Middle frontal gyrus (tissue), 1 donor: Measurements from ENCODE around the gene JAKMIP1.
"Not testable (repeated sequence)": the region's sequence is repeated elsewhere in the genome, so short reads cannot be mapped to it uniquely, and the experiment has no call there.

Source experiments
- DNase-seq: peaks from one replicate; pipeline ENCODE4 v3.0.0-alpha.2; 2015; ENCODE audit warnings: low spot score; ENCODE audit errors: extremely low spot score

The JAKMIP1 gene

DNA sequence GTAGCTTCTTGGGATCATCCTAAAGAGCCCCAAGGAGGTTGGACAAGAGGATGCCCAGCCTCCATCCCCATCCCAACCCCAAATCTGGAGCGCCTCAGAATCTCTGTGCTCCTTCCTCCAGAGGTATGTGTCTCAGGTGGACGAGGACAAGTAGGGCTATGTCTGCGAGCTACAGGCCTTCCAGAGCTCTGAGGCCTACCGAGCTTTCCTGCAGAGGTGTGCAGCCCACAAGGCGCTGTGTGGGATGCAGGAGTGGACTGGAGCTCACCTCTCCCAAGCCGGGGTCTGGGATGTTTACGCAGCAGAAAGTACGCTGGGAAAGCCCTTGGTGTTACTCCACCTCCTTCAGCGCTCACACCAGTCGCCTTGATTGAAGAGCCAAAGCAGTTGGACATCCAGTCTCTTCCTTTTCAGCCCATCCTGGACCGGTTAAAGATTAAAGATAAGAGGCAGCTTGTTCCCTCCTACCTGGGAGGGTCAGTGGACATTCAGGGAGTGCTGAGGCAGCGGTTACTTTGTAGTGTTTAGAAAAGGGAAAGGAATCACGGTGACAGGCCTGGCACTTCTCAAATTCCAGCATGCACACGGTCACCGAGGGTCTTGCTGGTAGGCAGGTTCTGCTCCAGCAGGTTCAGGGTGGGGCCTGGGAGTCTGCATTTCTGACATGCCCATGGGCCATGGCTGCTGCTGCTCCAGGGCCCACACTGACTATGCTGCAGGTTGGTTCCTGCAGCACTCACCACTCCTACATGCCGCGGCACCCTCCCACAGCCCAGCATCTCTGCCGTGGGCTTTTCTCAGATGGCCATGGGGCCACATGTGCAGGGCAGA, 29.5 kb upstream of the JAKMIP1 start:
- no peak for DNase-seq

DNA sequence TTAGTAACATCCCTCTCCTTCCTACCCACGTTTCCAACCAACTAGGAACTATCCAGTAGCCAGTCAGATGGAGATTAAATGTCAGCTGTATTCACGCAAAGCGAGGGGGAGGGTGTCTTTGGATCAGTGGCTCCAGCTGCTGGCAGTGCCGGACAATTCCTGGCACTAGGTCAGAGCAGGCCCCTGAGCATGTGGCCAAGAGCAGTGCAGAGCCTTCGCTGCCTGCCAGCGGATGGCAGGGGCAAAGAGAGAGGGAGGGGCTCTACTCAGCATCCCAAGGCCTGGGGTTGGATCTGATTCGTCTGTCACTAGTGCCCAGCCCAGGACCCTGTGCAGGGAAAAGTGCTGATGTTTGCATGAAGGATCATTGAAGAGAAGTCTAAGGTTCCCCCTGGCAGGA, 28.7 kb upstream of the JAKMIP1 start:
- DNase-seq = peak; percentile 28

GRCh38 chr4:6228158-6229067, 28.1 kb upstream of the JAKMIP1 start:
- DNase-seq = no peak

GRCh38 chr4:6227412-6228157, 27.2 kb upstream of the JAKMIP1 start:
- DNase-seq = no peak

GRCh38 chr4:6226506-6226905, 26.2 kb upstream of the JAKMIP1 start:
- DNase-seq = no peak

DNA sequence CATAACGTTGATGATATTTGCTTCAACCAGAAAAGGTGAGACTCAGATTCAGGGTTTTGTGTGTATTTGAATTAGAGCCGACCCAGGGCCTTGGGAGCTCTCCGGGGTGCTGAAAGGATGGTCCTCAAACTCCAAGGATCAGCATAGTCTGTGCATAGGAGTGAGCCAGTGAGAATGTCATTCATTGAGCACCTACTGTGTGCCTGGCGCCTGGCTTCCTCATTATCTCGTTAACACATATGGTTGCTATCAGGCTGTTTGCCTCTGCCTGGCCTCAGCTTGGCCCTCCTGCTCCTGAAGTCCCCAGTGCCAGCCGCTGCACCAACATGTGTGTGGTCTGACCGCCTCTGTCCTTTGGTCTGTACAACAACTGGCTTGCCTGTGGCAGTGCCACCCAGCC, 25.1 kb upstream of the JAKMIP1 start:
- no peak for DNase-seq

DNA sequence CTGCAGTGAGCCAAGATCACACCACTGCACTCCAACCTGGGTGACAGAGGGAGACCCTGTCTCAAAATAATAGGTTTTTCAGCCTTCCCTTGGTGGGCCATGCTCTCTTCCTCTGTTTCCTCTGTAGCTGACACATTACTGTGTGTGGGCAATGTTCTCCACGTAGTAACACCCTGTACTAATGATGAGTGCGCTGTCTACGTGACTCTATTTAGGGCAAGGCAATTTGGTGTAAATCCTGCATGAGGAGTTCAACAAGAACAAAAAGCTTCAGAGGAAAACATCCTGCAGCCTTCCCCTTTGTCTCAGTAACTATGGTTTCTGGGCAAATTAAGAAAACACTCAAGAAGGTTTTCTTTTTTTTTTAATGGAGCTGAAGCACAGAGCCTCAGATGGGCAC, 24.4 kb upstream of the JAKMIP1 start:
- no peak for DNase-seq

- no peak for DNase-seq
Observed at GRCh38 chr4:6222761-6223292, 22.5 kb upstream of the JAKMIP1 start.

DNA sequence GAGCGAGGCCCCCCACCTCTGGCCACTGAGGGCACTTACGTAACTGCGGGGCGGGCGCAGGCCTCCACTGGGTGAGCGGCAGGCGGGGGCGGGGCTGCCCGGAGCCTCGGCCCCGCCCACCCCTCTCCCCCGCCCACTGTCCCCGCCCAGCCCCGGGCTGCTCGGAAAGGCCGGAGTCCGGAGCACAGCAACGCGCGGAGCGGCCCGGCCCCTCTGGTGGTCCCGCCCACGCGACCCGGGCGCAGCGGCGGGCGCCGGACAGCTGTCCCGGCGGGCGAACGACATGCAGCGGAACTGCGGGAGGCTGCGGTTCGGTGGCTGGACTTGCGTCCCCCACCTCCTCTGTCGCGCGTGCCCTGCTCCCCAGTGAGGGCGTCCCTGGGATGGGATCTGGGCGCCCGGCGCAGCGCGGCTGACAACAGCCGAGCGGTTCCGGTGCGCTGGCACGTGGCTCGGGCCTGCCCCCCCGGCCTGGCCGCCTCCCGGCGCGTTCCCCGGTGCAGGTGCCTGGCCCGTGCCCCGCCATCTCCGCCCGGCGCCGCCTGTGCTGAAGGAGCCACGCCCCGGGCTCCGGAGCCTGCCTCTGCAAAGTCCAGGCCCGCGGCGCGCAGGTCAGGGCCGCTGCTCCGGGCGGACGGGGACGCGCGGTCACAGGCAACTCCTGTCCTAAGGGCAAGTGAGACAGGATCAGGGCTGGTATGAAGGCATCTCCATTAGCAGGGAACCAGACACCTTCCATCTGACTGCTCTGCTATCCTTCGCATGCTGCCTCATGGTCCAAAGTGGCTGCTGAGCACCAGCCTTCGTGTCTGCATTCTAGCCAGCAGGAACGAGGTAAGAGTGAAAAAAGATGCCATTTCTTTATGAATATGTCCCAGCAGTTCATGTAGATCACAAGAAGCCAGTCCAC, 21.8 kb upstream of the JAKMIP1 start:
- peak; percentile 46 for DNase-seq

DNA sequence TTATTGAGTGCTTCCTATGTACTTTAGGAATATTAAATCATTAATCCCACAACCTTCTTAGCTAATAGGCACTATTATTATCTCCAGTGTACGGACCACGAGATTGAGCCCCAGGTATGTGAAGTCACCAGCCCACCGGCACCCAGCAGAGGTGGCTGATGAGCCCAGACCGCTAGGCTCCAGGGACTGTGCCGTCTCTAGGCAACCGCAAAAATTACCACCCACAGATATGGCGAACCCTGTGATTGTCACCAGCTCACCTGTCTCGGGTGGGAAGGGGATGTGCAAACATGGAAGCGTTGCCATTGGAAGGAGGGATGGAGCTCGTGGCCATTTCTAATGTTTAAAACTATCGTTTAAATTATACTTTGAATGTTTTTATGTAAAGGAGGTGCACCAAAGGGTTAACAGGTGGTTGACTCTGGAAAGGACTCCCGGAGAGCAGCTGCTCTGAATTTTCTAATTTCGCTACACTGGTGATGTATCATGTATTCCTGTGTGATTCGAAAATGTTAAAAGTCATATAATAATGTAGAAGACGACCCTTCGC, 21.0 kb upstream of the JAKMIP1 start:
- DNase-seq = no peak

- no peak for DNase-seq
Observed at GRCh38 chr4:6217716-6218381, 17.5 kb upstream of the JAKMIP1 start.

- DNase-seq = no peak
Observed at GRCh38 chr4:6216588-6216987, 16.2 kb upstream of the JAKMIP1 start.

- no peak for DNase-seq
Observed at GRCh38 chr4:6209921-6210320, 9.6 kb upstream of the JAKMIP1 start.

- not testable (repeated sequence) for DNase-seq
Observed at GRCh38 chr4:6209291-6209690, 8.9 kb upstream of the JAKMIP1 start.

- no peak for DNase-seq
Observed at GRCh38 chr4:6208416-6208815, 8.1 kb upstream of the JAKMIP1 start.

DNA sequence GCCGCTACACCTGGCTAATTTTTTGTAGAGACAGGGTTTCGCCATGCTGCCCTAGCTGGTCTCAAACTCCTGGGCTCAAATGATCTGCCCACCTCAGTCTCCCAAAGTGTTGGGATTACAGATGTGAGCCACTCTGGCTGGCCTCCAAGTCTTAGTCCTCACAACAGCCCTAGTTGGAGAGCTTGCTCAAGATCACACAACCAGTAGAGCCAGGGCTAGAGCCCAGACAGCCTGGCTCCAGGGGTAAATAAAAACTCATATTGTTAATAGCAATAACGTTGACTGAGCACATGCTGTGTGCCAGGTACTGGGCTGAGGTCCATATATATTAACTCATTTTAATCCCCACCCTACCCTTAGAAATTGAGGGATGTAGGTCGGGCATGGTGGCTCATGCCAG, 7.3 kb upstream of the JAKMIP1 start:
- DNase-seq = no peak

DNA sequence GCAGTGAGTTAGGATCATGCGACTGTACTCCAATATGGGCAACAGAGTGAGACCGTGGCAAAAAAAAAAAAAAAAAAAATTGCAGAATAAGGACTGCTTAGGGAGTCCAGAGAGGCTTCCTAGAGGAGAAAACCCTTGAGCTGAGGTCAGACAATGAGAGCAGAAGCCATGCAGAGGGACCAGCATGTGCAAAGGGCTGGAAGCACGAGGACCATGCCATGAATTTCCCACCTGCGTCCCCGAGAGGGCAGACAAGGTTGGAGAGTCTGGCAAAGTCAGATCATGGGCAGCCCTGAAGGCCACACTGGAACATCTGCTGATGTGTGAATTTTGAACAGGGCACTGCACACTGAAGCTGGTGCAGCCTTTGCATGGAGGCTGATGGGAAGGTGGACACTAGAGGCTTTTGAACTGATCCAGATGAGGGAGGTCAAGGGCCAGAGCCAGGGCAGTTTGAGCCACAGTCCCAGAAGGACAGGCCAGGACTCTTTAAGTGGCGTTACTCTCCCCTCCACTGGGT, 6.5 kb upstream of the JAKMIP1 start:
- DNase-seq = no peak

GRCh38 chr4:6205973-6206372, 5.6 kb upstream of the JAKMIP1 start:
- no peak for DNase-seq

GRCh38 chr4:6205567-6205931, 5.2 kb upstream of the JAKMIP1 start:
- DNase-seq = no peak
